SK-N-SH (cell line): Measurements from ENCODE around the gene SPEF1. TPM values are rescaled to one million over a fixed set of nuclear protein-coding genes. Genes with fewer than 3 reads are reported as not detected.

Source experiments
- CTCF ChIA-PET: fragments of 300-600, 350-600 bp; formaldehyde crosslinking; extraction: SDS; loops from one replicate; lab custom pipeline; 2021; lab: Yijun Ruan, JAX
- POLR2A ChIA-PET: fragments of 350-600 bp; sonication (Branson Sonifier 250); formaldehyde crosslinking; extraction: SDS; loops from one replicate; lab custom pipeline; 2020; ENCODE audit warnings: antibody characterized with exemption, inconsistent platforms; lab: Yijun Ruan, JAX
- DNase-seq: peaks from one replicate; pipeline ENCODE4 v3.0.0; 2012
- H2AFZ ChIP-seq: fragments of 200-600 bp; sonication (generic); 2 replicates; pipeline ENCODE4 v1.8.1; 2016; ENCODE audit warnings: antibody characterized with exemption, mild to moderate bottlenecking, low read depth
- H3F3A ChIP-seq: fragments of 200-600 bp; sonication (generic); replicated peaks from 2 replicates; pipeline ENCODE3; 2016; ENCODE audit warnings: antibody characterized with exemption, mild to moderate bottlenecking; ENCODE audit not compliant: insufficient read depth
- H3K27ac ChIP-seq, 2 experiments: fragments of 200-500 bp in 1 of 2; fragments of 200-600 bp in 1 of 2; sonication (Bioruptor generic) in 1 of 2; sonication (generic), shearing (Covaris generic) in 1 of 2; 2 replicates each; pipeline versions ENCODE4 v1.5.1 to v1.6.1; 2014 to 2016; ENCODE audit warnings: low read depth in 2 of 2, inconsistent platforms in 1 of 2, low read length in 1 of 2, mild to moderate bottlenecking in 1 of 2, mixed read lengths in 1 of 2
- H3K27me3 ChIP-seq: fragments of 200-600 bp; sonication (generic), shearing (Covaris generic); 2 replicates; pipeline ENCODE4 v1.6.1; 2016; ENCODE audit warnings: mixed run types; ENCODE audit not compliant: insufficient read depth
- H3K36me3 ChIP-seq, 2 experiments: fragments of 200-500 bp in 1 of 2; fragments of 200-600 bp in 1 of 2; sonication (Bioruptor generic) in 1 of 2; sonication (generic) in 1 of 2; replicated peaks in 1 of 2; 2 replicates each; pipeline versions ENCODE3 to v1.5.1; 2014 to 2016; ENCODE audit warnings: low read length in 1 of 2, mild to moderate bottlenecking in 1 of 2; ENCODE audit not compliant: insufficient read depth in 2 of 2, control insufficient read depth in 1 of 2
- H3K4me1 ChIP-seq, 2 experiments: fragments of 200-500 bp in 1 of 2; fragments of 200-600 bp in 1 of 2; sonication (Bioruptor generic) in 1 of 2; sonication (generic), shearing (Covaris generic) in 1 of 2; 2 replicates each; pipeline versions ENCODE4 v1.5.1 to v1.6.1; 2014 to 2016; ENCODE audit warnings: low read depth in 1 of 2, low read length in 1 of 2, mixed run types in 1 of 2; ENCODE audit not compliant: insufficient read depth in 2 of 2, control insufficient read depth in 1 of 2
- H3K4me2 ChIP-seq: fragments of 200-600 bp; sonication (generic), shearing (Covaris generic); 2 replicates; pipeline ENCODE4 v1.6.1; 2017; ENCODE audit warnings: mixed run types
- H3K4me3 ChIP-seq, 2 experiments: fragments of 200-500 bp in 1 of 2; fragments of 200-600 bp in 1 of 2; sonication (Bioruptor generic) in 1 of 2; sonication (generic), shearing (Covaris generic) in 1 of 2; 2 replicates each; pipeline versions ENCODE4 v1.5.1 to v1.8.1; 2014 to 2016; ENCODE audit warnings: low read depth in 2 of 2, inconsistent platforms in 1 of 2, low read length in 1 of 2, mild to moderate bottlenecking in 1 of 2, mixed read lengths in 1 of 2, moderate library complexity in 1 of 2
- H3K79me2 ChIP-seq: fragments of 200-600 bp; sonication (generic); 2 replicates; pipeline ENCODE4 v1.8.1; 2017; ENCODE audit warnings: mild to moderate bottlenecking; ENCODE audit not compliant: insufficient read depth
- H3K9ac ChIP-seq: fragments of 200-600 bp; sonication (generic); 2 replicates; pipeline ENCODE4 v1.6.1; 2017; ENCODE audit warnings: mixed run types
- H3K9me2 ChIP-seq: fragments of 200-600 bp; sonication (generic); 2 replicates; pipeline ENCODE4 v1.6.1; 2017; ENCODE audit warnings: mixed run types
- H3K9me3 ChIP-seq: fragments of 200-600 bp; sonication (generic); 2 replicates; pipeline ENCODE4 v1.6.1; 2017; ENCODE audit warnings: mixed run types, mild to moderate bottlenecking, moderate library complexity
- H4K20me1 ChIP-seq: fragments of 200-600 bp; sonication (generic); 2 replicates; pipeline ENCODE4 v1.6.1; 2017; ENCODE audit warnings: mild to moderate bottlenecking, mixed run types; ENCODE audit not compliant: insufficient read depth
- CHD2 ChIP-seq: fragments of 150-350 bp; IDR thresholded peaks from 2 replicates; pipeline ENCODE4 v1.6.1; 2018; ENCODE audit warnings: low read length; ENCODE audit not compliant: partially characterized antibody
- ELF1 ChIP-seq: IDR thresholded peaks from 2 replicates; pipeline ENCODE4 v1.4.0; 2012
- EP300 ChIP-seq, 2 experiments: IDR thresholded peaks; 2 replicates each; pipeline versions ENCODE4 v1.4.0 to v1.6.1; 2012; ENCODE audit warnings: borderline replicate concordance in 1 of 2, low read depth in 1 of 2, low read length in 1 of 2
- FOXJ3 ChIP-seq: sonication (generic); formaldehyde crosslinking; IDR thresholded peaks from 2 replicates; pipeline ENCODE4 v1.5.1; 2020; ENCODE audit warnings: mild to moderate bottlenecking, missing genetic modification reagents
- FOXM1 ChIP-seq: IDR thresholded peaks from 2 replicates; pipeline ENCODE4 v1.4.0; 2012; ENCODE audit warnings: low read depth, mild to moderate bottlenecking
- JUND ChIP-seq: IDR thresholded peaks from 2 replicates; pipeline ENCODE4 v1.4.0; 2012
- MAX ChIP-seq: IDR thresholded peaks from 2 replicates; pipeline ENCODE4 v1.4.0; 2012; ENCODE audit warnings: low read depth
- MEF2A ChIP-seq: IDR thresholded peaks from 2 replicates; pipeline ENCODE4 v1.4.0; 2012; ENCODE audit warnings: low read depth, borderline replicate concordance
- MXI1 ChIP-seq: IDR thresholded peaks from 2 replicates; pipeline ENCODE4 v1.6.1; 2012; ENCODE audit warnings: mild to moderate bottlenecking, low read depth, low read length, improper control_type of control experiment
- NFIC ChIP-seq: IDR thresholded peaks from 2 replicates; pipeline ENCODE4 v1.4.0; 2012; ENCODE audit warnings: borderline replicate concordance
- NRF1 ChIP-seq: IDR thresholded peaks from 2 replicates; pipeline ENCODE4 v1.6.1; 2012; ENCODE audit warnings: low read depth, mild to moderate bottlenecking, low read length
- POLR2AphosphoS5 ChIP-seq: IDR thresholded peaks from 2 replicates; pipeline ENCODE4 v1.6.1; 2012; ENCODE audit warnings: low read depth, low read length
- SIN3A ChIP-seq: IDR thresholded peaks from 2 replicates; pipeline ENCODE4 v1.6.1; 2012; ENCODE audit warnings: low read depth, mild to moderate bottlenecking, low read length, moderate library complexity, borderline replicate concordance
- SMC3 ChIP-seq: IDR thresholded peaks from 2 replicates; pipeline ENCODE4 v1.6.1; 2012; ENCODE audit warnings: low read depth, low read length, improper control_type of control experiment
- TAF1 ChIP-seq: IDR thresholded peaks from 2 replicates; pipeline ENCODE4 v1.6.1; 2012; ENCODE audit warnings: low read depth, mild to moderate bottlenecking, low read length, moderate library complexity, borderline replicate concordance
- TCF12 ChIP-seq: IDR thresholded peaks from 2 replicates; pipeline ENCODE4 v1.4.0; 2012
- TEAD4 ChIP-seq: IDR thresholded peaks from 2 replicates; pipeline ENCODE4 v1.4.0; 2012; ENCODE audit warnings: mild to moderate bottlenecking, borderline replicate concordance; ENCODE audit not compliant: insufficient read depth
- USF2 ChIP-seq: fragments of 150-350 bp; IDR thresholded peaks from 2 replicates; pipeline ENCODE4 v1.6.1; 2017; ENCODE audit warnings: antibody characterized with exemption, low read length, low read depth, borderline replicate concordance
- ZBTB33 ChIP-seq: IDR thresholded peaks from 2 replicates; pipeline ENCODE4 v1.4.0; 2012; ENCODE audit warnings: low read depth, borderline replicate concordance
- WGBS: methylation state at CpG from one replicate; pipeline ENCODE4 v1.1.6; 2017; ENCODE audit warnings: low lambda C conversion rate; 5-methylcytosine and 5-hydroxymethylcytosine counted together
- polyA plus RNA-seq, 3 experiments: library from polyadenylated mRNA; depleted of rRNA; stranded (reverse); fragments of >200 nt; gene quantifications; 2 replicates each; pipeline ENCODE4 v1.2.3, GENCODE V29; 2012

SPEF1 gene
- polyA plus RNA-seq, 1 of the 3 experiments (the other 2 are of a cell fraction), result 1.6 TPM

GRCh38 chr20:3804781-3805180, 23.5 kb upstream of the SPEF1 start:
- peaks cover 27 to 31% of the 10 kb centered on the region in 2 experiments; a peak in 3 of 4 replicates for H3K4me1 ChIP-seq
- H3K79me2 ChIP-seq, result peaks cover 21% of the 10 kb centered on the region
- POLR2A ChIA-PET, result interaction anchor here (0.8 kb wide), 1 partner anchor 16 kb away, joined by 4 read pairs; the partner anchor contains the start of gene AP5S1
- no peaks in the 10 kb centered on the region for H3K9me3 ChIP-seq
- H3K4me3 ChIP-seq, result no peak overlapping the region
- H3K27me3 ChIP-seq, result no peaks in the 10 kb centered on the region
- CTCF ChIA-PET, result interaction anchor here (0.8 to 1.0 kb wide), 2 partner anchors 19 to 23 kb away, joined by 3 to 4 read pairs; partner anchors contain the start of genes CENPB and SPEF1
- H2AFZ ChIP-seq, result no peak overlapping the region
- H3K36me3 ChIP-seq, result peaks cover 14 to 36% of the 10 kb centered on the region in 2 experiments
- H3K27ac ChIP-seq, result peak overlapping the region; percentile 16 to 93; a peak in 2 of 4 replicates
- peaks cover 43% of the 10 kb centered on the region for H3F3A ChIP-seq
- 85% methylated on average over 7 of the region's 11 CpGs for WGBS
- no peak overlapping the region for H3K9ac ChIP-seq
- no peaks in the 10 kb centered on the region for H4K20me1 ChIP-seq
- no peak overlapping the region for H3K4me2 ChIP-seq
- TF ChIP-seq FOXM1 (no peak), SMC3 (no peak), FOXJ3 (CRISPR knock-in tag) (no peak), POLR2AphosphoS5 (no peak), EP300 (IDR thresholded peaks at IDR 0.05; ENCODE audit: borderline replicate concordance in 1 of 2, low read depth in 1 of 2, low read length in 1 of 2) (no peak), USF2 (no peak), NFIC (no peak), ZBTB33 (no peak), MAX (no peak), TEAD4 (no peak), CHD2 (no peak), ELF1 (no peak), SIN3A (no peak), TAF1 (no peak), MXI1 (no peak), NRF1 (no peak), MEF2A (no peak), JUND (no peak), TCF12 (no peak)
- DNase-seq, result no peak
- no peaks in the 10 kb centered on the region for H3K9me2 ChIP-seq
